M059J (cell line): ENCODE results near the gene ELOF1. TPM values are rescaled to one million over a fixed set of nuclear protein-coding genes. Genes with fewer than 3 reads are reported as not detected.
"Not testable (repeated sequence)": the region's sequence is repeated elsewhere in the genome, so short reads cannot be mapped to it uniquely, and the experiment has no call there.

Experiments used
- DNase-seq: peaks from one replicate; pipeline ENCODE4 v3.0.0-alpha.2; 2012; ENCODE audit warnings: low read depth
- total RNA-seq: library from RNA; depleted of rRNA; stranded (reverse); fragments of >200 nt; shearing (Covaris generic); gene quantifications from 2 replicates; pipeline ENCODE4 v1.2.3, GENCODE V29; 2014

Gene ELOF1
- total RNA-seq, 1 experiment from 2014 or later: 84.6 TPM

DNA sequence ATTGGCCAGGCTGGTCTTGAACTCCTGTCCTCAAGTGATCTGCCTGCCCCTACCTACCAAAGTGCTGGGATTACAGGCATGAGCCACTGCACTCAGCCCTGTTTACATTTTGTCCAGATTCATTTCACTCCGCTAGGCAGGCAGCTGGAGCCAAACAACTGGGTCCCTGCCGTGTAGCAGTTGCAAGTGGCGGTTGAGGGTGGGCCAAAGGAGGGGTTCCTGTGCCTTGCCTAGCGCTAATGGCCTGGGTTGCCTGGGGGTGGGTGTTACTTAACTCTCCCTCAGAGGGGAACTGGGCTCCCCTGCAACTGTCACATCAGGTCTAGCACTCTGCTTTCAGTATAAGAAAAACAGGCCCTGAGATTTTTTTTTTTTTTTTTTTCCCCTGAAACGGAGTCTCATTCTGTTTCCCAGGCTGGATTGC, 11.0 kb upstream of the ELOF1 start:
- DNase-seq: peak; percentile 65

DNA sequence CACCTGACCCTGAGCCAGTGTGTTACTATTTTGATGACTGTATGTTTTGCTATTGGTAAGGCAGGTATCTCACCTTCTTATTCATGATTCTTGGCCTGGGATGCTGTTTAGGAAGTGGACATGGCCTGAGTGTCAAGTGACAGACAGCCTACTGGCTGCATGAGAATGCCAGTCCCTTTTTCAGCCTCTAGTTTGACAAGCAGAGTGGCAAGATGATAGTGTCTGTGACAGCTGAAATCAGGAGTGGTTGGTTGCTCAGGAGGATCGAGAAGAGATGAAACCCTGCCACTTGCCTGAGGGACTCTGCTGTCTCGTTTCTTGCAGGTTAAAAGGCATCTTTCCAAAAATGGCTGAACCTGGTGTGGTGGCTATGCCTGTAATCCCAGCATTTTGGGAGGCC, 7.1 kb upstream of the ELOF1 start:
- DNase-seq: no peak

DNA sequence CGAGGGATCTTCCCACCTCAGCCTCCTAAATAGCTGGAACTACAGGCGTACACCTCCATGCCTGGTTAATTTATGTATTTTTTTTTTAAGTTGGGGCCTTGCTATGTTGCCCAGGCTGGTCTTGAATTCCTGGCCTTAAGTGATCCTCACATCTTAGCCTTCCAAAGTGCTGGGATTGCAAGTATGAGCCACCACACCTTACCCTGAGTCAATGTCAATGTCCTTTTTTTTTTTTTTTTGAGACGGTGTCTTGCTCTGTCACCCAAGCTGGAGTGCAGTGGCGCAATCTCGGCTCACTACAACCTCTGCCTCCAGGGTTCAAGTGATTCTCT, 6.6 kb upstream of the ELOF1 start:
- not testable (repeated sequence) for DNase-seq

DNA sequence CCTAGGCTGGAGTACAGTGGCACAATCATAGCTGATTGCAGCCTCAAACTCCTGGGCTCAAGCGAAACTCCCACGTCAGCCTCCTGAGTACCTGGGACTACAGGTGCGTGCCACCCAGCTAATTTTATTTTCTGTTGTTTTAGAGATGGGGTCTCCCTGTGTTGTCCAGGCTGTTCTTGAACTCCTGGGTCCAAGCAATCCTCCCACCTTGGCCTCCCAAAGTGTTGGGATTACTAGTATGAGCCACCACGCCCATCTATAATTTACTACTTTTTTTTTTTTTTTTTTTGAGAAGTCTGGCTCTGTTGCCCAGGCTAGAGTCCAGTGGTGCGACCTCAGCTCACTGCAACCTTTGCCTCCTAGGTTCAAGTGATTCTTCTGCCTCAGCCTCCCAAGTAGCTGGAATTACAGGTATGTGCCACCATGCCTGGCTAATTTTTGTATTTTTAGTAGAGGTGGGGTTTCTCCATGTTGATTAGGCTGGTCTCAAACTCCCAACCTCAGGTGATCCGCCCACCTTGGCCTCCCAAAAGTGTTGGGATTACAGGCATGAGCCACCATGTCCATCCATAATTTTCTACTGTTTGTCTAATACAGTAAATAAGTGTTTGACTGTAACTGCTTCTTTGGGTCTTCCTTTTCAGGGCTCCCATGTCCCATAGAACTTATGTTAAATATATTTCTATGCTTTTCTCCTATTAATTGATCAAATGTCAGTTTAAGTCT, 5.2 kb upstream of the ELOF1 start:
- not testable (repeated sequence) for DNase-seq

DNA sequence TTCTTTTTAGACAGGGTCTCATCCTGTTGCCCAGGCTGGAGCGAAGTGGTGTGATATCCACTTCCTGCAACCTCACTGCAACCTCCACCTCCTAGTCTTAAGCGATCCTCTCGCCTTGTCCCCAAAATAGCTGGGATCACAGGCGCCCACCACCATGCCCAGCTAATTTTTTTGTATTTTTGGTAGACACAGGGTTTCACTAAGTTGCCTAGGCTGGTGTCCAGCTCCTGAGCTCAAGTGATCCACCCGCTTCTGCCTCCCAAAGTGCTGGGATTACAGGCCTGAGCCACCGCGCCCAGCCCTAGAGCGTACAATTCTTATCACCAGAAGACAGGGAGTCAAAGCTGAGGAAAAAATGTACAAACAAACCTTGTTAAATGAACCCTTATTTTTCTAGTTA, 4.5 kb upstream of the ELOF1 start:
- no peak for DNase-seq

DNA sequence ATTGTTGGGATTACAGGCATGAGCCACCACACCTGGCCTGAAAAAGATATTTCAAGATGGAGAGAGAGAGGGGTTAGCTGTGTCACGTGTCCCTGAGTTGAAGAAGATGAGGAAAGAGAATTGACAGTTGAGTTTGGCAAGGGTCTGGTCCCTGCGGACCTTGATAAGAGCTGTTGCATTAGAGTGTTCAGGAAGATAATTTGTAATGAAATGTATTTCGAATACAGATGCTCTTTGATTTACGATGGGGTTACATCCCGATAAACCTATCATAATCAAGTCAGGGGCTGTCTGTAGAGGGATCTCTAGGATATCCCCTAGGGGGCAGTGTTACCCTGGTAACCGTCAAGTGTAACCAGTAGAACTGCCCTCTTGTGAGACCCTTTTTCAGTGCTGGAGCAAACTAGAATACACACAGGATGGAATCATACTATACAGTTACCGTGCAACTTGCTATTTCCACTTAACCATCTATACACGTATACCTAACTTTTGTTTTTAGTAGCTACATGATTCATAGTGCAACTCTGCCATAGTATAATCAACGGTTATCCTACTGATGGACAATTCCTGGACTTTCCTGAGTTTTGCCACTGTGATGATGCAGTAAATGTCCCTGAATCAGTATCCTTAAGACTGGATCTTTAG, 1.5 kb upstream of the ELOF1 start:
- peak; percentile 76 for DNase-seq

DNA sequence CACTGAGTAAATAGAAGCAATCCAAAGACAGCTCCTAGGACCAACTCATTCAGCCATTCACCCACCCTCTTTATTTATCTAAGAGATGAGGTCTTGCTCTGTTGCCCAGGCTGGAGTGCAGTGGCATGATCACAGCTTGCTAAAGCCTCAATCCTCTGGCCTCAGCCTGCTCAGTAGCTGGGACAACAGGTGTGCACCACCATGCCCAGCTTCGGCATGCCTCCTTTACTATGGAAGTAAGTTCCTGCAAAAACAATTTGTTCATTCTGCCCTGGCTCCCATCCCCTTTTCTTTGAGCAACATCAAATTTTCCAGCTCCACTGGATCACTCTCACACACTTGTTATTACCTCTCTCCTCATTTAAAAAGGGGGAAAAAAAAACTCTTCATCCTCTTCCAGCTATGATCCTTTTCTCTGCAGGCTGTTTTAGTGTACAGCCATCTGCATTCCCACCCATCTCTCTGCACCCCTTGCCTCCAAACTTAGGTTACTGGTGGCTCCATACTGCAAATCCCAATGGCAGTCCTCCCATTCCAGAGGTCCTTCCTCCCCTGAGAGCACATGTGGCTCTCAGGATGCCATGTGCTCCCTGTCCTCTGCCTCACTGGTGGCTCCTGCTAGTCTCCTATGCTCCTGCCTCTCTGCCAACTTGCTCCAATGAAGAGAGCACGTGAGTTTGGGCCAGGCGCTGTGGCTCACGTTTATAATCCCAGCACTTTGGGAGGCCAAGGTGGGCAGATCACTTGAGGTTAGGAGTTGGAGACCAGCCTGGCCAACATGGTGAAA, 2.2 kb downstream of the ELOF1 start:
- DNase-seq: no peak

DNA sequence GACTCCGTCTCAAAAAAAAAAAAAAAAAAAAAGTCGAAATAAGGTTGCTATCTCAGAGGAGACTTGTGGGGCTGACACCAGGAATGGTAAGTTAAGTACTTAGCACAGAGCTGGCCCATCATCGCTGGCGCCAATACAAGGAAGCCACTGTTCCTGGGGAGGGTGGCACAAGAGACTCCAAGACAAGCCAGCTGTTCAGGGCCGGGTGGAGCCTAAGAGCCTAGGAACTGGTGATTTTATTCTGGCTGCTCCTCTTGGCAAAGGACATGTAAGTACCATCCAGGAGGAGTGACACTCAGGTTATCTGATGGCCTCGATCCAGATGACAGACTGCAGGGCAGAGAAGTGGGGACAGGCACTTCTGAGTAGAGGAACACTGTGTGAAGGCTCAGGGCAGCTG, 3.8 kb downstream of the ELOF1 start:
- no peak for DNase-seq

DNA sequence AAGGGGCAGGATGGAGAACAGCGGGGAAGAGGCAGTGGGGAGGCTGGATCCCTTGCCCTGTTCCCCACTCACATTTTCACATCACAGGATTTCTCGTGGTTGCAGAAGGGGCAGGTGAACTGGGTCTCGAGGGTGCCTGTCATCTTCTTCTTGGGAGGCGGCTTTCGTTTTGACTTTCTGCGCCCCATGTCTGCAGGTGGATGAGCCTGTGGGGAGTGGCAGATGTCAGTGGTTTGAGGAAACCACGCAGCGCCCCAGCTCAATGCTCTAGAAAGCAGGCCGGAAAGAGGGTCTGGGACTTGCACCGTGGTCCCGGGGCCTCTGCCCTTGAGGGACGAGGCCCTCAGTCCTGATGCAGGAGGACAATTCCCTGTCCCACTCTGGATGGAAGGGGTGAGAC, 4.9 kb downstream of the ELOF1 start:
- no peak for DNase-seq

DNA sequence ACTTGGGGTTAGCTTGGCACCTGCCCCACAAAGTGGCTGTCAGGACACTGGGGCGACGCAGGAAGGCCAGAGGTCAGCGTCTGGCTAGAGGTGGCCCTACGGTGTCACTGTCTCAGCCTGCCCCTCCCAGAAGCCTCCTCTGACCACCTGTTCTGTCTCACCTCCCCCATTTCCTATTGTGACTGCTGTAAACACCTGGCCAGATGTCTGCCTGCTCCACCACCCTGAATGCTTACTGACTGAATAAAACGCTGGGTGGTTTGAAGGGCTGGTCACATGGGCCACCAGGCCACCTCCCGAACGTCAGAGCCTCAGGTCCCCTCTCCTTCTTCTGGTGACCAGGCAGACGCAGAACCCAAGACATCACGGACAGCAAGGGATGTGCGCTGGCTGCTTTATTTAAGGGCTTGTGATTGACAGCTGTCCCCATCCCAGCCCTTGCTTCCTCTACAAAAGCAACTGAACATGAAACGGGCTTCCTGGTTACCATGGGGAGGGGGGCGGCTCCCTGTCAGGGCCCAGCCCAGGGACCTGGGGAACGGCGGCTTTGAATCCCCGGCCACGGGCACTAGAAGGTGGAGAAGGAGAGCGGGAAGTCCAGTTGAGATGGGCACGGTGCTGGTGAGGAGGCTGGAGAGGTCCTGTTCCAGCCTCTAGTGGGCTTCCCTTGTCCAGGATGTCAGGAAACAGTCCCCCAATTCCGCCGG, 6.2 kb downstream of the ELOF1 start:
- no peak for DNase-seq

DNA sequence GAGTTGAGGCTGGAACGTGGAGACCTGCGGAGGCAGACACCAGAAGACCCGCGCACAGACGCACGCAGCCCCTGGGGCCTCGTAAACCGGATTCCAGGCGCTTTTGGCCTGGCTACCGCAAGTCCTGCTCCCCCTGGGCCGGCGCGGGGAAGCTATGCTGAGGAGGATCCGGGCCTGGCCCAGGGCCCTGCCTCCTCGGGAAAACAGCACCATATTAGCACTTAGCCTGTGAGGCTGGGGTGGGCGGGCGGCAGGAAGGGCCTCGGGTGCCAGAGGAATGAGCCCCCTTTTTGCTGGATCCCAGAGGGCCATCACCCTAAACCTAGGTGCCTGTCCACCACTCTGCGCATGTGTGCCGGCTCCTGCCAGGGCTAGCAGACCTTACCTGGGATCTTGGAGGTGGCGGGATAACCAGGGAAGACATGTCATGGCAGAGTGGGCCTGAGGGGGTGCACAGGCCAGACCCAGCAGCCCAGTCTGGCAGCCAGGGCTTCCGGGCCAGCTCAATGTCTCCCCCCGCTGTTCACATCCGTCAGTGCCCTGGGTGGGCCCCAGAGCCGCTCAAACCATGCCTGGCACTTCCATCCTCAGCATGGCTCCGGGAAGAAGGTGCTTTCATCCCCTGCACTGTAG, 7.3 kb downstream of the ELOF1 start:
- no peak for DNase-seq

DNA sequence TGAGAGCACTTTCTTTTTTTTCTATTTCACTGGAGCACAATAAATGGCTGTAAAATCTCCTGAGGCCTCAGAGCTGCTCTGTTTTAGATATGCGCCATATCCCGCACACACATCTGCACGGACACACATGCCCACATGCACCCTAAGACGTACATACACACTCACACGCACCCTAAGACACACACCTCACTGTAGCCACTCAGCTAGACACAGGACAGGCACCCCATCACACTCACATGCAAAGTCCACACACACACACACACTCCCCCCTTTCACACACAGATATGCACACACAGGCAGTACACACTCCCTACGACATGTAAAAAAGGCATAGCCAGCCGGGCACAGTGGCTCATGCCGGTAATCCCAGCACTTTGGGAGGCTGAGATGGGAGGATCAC, 8.8 kb downstream of the ELOF1 start:
- DNase-seq: no peak

DNA sequence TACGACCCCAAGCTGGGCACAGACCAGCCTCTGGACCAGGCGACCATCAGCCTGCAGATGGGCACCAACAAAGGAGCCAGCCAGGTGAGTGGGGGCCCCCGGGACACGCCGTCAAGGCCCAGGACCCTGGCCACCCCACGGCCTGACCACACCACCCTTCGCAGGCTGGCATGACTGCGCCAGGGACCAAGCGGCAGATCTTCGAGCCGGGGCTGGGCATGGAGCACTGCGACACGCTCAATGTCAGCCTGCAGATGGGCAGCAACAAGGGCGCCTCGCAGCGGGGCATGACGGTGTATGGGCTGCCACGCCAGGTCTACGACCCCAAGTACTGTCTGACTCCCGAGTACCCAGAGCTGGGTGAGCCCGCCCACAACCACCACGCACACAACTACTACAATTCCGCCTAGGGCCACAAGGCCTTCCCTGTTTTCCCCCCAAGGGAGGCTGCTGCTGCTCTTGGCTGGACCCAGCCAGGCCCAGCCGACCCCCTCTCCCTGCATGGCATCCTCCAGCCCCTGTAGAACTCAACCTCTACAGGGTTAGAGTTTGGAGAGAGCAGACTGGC, 9.6 kb downstream of the ELOF1 start:
- DNase-seq: no peak

DNA sequence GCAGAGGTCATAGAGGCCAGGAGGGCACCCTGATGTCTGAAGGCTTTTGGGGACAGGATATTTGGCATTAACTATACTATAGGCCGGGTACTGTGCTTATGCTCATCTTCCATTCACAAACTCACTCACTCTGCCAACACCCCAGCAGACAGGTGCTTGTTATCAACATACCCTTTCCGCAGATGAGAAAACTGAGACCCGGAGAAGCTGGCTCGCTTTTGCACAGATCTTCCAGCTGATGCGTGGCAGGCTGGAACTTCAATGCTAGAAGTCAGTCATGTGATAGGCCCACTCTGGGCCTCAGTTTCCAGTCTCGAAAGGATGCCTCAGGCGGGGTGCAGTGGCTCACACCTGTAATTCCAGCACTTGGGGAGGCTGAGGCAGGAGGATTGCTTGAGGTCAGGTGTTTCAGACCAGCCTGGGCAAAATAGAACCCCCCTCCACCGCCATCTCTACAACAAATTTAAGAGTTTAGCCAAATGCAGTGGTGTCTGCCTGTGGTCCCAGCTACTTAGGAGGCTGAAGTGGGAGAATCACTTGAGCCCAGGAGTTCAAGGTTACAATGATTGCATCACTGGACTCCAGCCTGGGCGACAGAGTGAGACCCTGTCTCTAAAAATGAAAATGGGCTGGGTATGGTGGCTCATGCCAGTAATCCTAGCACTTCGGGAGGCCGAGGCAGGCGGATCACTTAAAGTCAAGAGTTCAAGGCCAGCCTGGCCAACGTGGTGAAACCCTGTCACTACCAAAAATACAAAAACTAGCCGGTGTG, 10.9 kb downstream of the ELOF1 start:
- no peak for DNase-seq

DNA sequence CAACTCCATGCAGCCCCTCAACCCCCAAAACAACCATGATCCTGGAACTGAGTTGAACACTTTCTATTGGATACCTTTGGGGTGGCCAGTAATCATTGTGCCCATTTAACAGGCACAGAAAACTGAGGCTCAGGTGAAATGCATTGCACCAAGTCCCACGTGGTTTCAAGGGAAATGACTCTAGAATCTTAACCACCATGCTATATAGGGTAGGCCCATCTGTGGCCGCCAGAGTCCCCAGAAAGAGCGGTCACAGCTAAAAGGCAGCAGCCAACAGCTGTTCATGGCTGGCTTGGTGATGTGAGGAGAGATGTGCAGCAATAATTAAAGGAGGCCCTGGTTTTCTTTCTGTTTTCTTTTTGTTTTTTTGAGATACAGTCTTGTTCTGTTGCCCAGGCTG, 17.8 kb downstream of the ELOF1 start:
- no peak for DNase-seq

DNA sequence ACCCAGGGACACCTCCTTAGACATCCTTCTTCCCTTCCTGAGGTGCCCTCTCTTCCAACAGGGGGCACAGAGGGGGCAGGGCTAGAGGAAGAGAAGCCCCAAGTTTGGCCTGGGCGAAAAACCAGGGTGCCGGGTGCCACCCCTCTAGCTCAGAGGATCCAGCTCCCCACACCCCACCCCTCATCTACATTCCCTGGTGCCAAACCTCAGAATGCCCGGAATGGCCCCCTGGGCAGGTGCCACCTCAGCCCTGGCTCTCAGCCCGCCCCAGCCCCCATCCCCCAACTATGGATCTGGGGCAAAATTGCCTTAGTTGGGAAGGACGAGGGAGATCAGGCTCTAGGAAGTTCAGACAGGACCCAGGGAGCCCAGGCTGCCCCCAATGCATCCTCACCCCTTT, 18.4 kb downstream of the ELOF1 start:
- DNase-seq: peak; percentile 61

DNA sequence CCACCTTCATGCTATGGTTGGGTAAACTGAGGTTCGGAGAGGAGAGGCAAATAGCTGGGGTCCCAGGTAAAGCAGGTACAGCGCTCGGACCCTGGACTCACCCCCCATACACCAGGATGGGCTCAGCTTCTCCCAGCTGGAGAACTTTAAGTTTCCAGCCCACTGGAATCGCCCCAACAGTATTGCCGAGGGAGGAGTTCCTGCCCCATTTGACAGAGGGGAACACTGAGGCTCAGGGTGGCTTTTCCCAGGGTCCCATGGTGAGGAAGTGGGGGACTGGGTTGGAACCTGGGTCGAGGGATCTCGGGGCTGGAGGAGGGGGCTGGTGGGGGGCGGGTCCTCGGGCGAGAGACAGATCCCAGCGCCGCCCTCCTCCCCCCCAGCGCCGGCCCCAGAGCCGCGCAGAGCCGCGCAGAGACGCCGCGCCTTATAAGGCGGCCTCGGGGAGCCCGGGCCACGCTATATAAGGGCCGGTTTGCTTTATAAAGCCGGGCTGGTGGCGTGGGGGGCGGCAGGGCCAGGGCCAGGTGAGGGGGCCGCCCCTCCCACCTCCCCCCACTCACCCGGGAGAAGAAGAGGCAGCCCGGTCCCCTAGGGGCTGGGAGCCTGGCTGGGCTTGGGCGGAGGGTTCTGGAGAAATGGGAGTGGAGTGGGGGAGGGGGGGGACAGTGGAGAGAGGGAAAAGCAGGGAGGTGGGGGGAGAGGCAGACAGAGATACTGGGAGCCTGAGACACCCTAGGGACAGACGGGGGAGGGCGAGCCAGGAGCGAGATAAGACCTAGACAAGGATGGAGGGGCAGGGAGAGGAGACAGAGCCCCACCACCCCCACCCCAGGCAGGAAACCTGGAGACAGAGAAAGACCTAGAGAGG, 19.3 kb downstream of the ELOF1 start:
- peak; percentile 44 for DNase-seq

DNA sequence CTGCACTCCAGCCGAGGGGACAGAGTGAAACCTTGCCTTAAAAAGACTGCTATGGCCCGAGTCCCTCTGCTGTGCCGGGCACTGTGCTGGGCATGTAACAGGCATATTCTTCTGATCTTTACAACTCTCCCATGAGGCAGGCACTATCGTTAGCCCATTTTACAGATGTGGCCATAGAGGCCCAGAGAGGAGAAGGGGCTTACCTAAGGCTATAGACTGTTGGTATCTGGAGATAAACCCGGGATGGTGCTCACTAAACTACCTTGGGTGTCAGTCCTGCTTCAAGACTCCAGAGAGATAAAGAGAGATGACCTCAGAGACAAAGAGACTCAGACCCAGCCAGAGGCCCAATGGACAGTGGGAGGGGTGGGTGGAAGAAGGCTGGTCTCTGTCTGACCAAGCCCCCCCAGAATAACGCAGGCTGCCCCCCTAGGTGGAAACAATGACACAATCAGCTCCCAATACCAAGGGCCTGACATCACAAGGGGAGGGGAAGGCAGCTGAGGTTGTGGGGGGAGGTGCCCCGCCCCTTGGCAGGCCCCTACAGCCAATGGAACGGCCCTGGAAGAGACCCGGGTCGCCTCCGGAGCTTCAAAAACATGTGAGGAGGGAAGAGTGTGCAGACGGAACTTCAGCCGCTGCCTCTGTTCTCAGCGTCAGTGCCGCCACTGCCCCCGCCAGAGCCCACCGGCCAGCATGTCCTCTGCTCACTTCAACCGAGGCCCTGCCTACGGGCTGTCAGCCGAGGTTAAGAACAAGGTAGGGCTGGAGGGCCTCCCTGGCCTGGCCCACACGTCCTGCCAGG, 20.6 kb downstream of the ELOF1 start, which contains the start of gene CNN1:
CNN1 (plus strand) TSS at position 620 of the 805 bp plus-strand sequence; CDS start at position 697, 77 bp downstream.
- DNase-seq: peak; percentile 68
